DND-41 (cell line): ENCODE data around the gene XAB2.

Experiments
- EZH2 ChIP-seq: IDR thresholded peaks from 3 replicates; pipeline ENCODE4 v1.6.1; 2012; ENCODE audit warnings: borderline replicate concordance, low read depth, mild to moderate bottlenecking, moderate library complexity, low read length, inconsistent platforms; ENCODE audit not compliant: severe bottlenecking
- TF ChIP-seq, protein P1 (sequence below): IDR thresholded peaks from 2 replicates; pipeline ENCODE4 v1.5.1; 2012; ENCODE audit warnings: borderline replicate concordance, low read length, moderate library complexity, mild to moderate bottlenecking; ENCODE audit not compliant: poor library complexity, severe bottlenecking; ENCODE audit errors: extremely low read depth

GRCh38 chr19:7663706-7664105 is 34.4 kb upstream of the XAB2 start:
- TF ChIP-seq, protein P1, sequence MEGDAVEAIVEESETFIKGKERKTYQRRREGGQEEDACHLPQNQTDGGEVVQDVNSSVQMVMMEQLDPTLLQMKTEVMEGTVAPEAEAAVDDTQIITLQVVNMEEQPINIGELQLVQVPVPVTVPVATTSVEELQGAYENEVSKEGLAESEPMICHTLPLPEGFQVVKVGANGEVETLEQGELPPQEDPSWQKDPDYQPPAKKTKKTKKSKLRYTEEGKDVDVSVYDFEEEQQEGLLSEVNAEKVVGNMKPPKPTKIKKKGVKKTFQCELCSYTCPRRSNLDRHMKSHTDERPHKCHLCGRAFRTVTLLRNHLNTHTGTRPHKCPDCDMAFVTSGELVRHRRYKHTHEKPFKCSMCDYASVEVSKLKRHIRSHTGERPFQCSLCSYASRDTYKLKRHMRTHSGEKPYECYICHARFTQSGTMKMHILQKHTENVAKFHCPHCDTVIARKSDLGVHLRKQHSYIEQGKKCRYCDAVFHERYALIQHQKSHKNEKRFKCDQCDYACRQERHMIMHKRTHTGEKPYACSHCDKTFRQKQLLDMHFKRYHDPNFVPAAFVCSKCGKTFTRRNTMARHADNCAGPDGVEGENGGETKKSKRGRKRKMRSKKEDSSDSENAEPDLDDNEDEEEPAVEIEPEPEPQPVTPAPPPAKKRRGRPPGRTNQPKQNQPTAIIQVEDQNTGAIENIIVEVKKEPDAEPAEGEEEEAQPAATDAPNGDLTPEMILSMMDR, result no peak
- TF ChIP-seq EZH2, result no peak
